Stimulated activated CD4-positive, alpha-beta T cell treated with anti-CD3 and anti-CD28 coated beads, TNF-alpha, amount 100 ng/mL, for 4 hours (primary cell): ENCODE results near the gene ALOX12.

Experiments used
- DNase-seq, 3 experiments: peaks; one replicate each; pipeline ENCODE4 v3.0.0-alpha.2; 2020; ENCODE audit warnings: low read depth in 3 of 3

The ALOX12 gene

GRCh38 chr17:7021993-7022778, 26.3 kb downstream of the ALOX12 start:
- peak in 2 of 3 experiments; percentile 58 to 59 for DNase-seq

- no peak for DNase-seq
These were observed 27.1 kb downstream of the ALOX12 start, which contains the start of gene BCL6B for GRCh38 chr17:7022781-7023571. Gene BCL6B (plus strand): TSS chr17:7023050. CDS start chr17:7023672, 622 bp downstream.

GRCh38 chr17:7023576-7024401, 27.9 kb downstream of the ALOX12 start:
- DNase-seq: peak; percentile 89 to 91 (median 89)

- no peak for DNase-seq
These were observed 28.5 kb downstream of the ALOX12 start for GRCh38 chr17:7024402-7024785.

- DNase-seq: no peak
These were observed 29.4 kb downstream of the ALOX12 start for GRCh38 chr17:7025245-7025644.

- DNase-seq: no peak
These were observed 30.7 kb downstream of the ALOX12 start for GRCh38 chr17:7026471-7027115.

GRCh38 chr17:7027335-7027734, 31.5 kb downstream of the ALOX12 start:
- DNase-seq: no peak

- no peak for DNase-seq
These were observed 33.2 kb downstream of the ALOX12 start for GRCh38 chr17:7029096-7029495.

- no peak for DNase-seq
These were observed 33.8 kb downstream of the ALOX12 start for GRCh38 chr17:7029659-7030058.

GRCh38 chr17:7034955-7035590, 39.2 kb downstream of the ALOX12 start:
- DNase-seq: no peak

GRCh38 chr17:7035591-7036368, 39.9 kb downstream of the ALOX12 start, which contains the start of gene SLC16A13:
Gene SLC16A13 (plus strand): TSS chr17:7036015. CDS start chr17:7036383, 368 bp downstream.
- peak; percentile 95 to 98 (median 96) for DNase-seq

GRCh38 chr17:7038025-7038862, 42.4 kb downstream of the ALOX12 start:
- DNase-seq: no peak

GRCh38 chr17:7039832-7040231, 44.0 kb downstream of the ALOX12 start:
- no peak for DNase-seq

GRCh38 chr17:7041607-7042500, 46.0 kb downstream of the ALOX12 start:
- no peak for DNase-seq

- no peak for DNase-seq
These were observed 46.8 kb downstream of the ALOX12 start for GRCh38 chr17:7042501-7043181.

- DNase-seq: no peak
These were observed 47.3 kb downstream of the ALOX12 start for GRCh38 chr17:7043182-7043496.

- no peak for DNase-seq
These were observed 47.8 kb downstream of the ALOX12 start, which contains the start of gene SLC16A11 for GRCh38 chr17:7043497-7044198. Gene SLC16A11 (minus strand): TSS chr17:7044092. CDS start chr17:7043513, 579 bp downstream.
